DND-41 (cell line): Measurements from ENCODE around the gene SUPT3H.
"Not testable (repeated sequence)": the region's sequence is repeated elsewhere in the genome, so short reads cannot be mapped to it uniquely, and the experiment has no call there.

Experiments
- ATAC-seq: fragments of 200-7000 bp; cut with Tn5 transposase; 3 replicates; pipeline ENCODE4 v1.9.1; 2021; ENCODE audit warnings: low read depth; ENCODE audit not compliant: insufficient read depth
- DNase-seq: peaks from one replicate; pipeline ENCODE4 v3.0.0-alpha.2; 2020
- H2AFZ ChIP-seq: 2 replicates; pipeline ENCODE4 v1.6.0; 2012; ENCODE audit warnings: low read depth, low read length
- H3K27ac ChIP-seq: 2 replicates; pipeline ENCODE4 v1.5.1; 2012; ENCODE audit warnings: low read length, inconsistent platforms
- H3K27me3 ChIP-seq: fragments of 200-600 bp; sonication (generic); 2 replicates; pipeline ENCODE4 v1.6.0; 2012; ENCODE audit warnings: low read length, mild to moderate bottlenecking, inconsistent platforms; ENCODE audit not compliant: insufficient read depth, poor library complexity
- H3K36me3 ChIP-seq: 2 replicates; pipeline ENCODE4 v1.5.1; 2012; ENCODE audit warnings: low read length, inconsistent platforms; ENCODE audit not compliant: insufficient read depth
- H3K4me1 ChIP-seq: 2 replicates; pipeline ENCODE4 v1.5.1; 2012; ENCODE audit warnings: mild to moderate bottlenecking, low read length; ENCODE audit not compliant: insufficient read depth
- H3K4me2 ChIP-seq: 2 replicates; pipeline ENCODE4 v1.6.0; 2012; ENCODE audit warnings: mild to moderate bottlenecking, moderate library complexity, low read length, inconsistent platforms; ENCODE audit not compliant: insufficient read depth
- H3K4me3 ChIP-seq, 2 experiments: fragments of 200-600 bp in 1 of 2; shearing (Covaris generic) in 1 of 2; 2 replicates each; pipeline ENCODE4 v1.5.1; 2012 to 2016; ENCODE audit warnings: inconsistent platforms in 2 of 2, low read length in 2 of 2, mild to moderate bottlenecking in 2 of 2, low read depth in 1 of 2, moderate library complexity in 1 of 2
- H3K79me2 ChIP-seq: 2 replicates; pipeline ENCODE4 v1.6.0; 2012; ENCODE audit warnings: low read length, inconsistent platforms; ENCODE audit not compliant: insufficient read depth
- H3K9ac ChIP-seq: 2 replicates; pipeline ENCODE4 v1.6.0; 2012; ENCODE audit warnings: low read depth, mild to moderate bottlenecking, inconsistent platforms, low read length, moderate library complexity
- H3K9me3 ChIP-seq: 2 replicates; pipeline ENCODE4 v1.5.1; 2012; ENCODE audit warnings: low read length, moderate library complexity, mild to moderate bottlenecking, inconsistent platforms; ENCODE audit not compliant: insufficient read depth, severe bottlenecking
- H4K20me1 ChIP-seq: 2 replicates; pipeline ENCODE4 v1.6.0; 2012; ENCODE audit warnings: low read length; ENCODE audit not compliant: insufficient read depth
- CTCF ChIP-seq: IDR thresholded peaks from 2 replicates; pipeline ENCODE4 v1.5.1; 2012; ENCODE audit warnings: borderline replicate concordance, low read length, moderate library complexity, mild to moderate bottlenecking; ENCODE audit not compliant: poor library complexity, severe bottlenecking; ENCODE audit errors: extremely low read depth
- EZH2 ChIP-seq: IDR thresholded peaks from 3 replicates; pipeline ENCODE4 v1.6.1; 2012; ENCODE audit warnings: borderline replicate concordance, low read depth, mild to moderate bottlenecking, moderate library complexity, low read length, inconsistent platforms; ENCODE audit not compliant: severe bottlenecking

Gene SUPT3H

DNA sequence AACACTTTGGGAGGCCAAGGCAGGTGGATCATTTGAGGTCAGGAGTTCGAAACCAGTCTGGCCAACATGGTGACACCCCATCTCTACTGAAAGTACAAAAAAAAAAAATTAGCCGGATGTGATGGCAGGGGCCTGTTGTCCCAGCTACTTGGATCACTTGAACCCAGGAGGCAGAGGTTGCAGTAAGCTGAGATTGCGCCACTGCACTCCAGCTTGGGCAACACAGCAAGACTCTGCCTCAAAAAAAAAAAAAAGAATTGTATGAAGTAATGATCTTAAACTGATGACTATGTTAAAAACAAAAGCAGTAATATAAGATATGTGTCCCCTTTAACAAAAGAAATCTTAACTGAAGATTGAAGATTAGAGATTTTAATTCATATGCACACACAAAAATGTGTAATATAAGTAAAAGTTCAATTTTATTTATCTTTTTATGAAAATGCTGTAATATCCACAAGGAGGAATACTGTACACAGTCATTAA lies 78.6 kb downstream of the SUPT3H start:
- TF ChIP-seq EZH2 (no peak), CTCF (no peak)
- H3K27me3 ChIP-seq = no peaks in the 10 kb centered on the region
- H4K20me1 ChIP-seq = no peaks in the 10 kb centered on the region
- H3K4me1 ChIP-seq = peaks cover 20% of the 10 kb centered on the region
- H3K36me3 ChIP-seq = no peaks in the 10 kb centered on the region
- no peak for DNase-seq
- H3K79me2 ChIP-seq = no peaks in the 10 kb centered on the region
- no peak overlapping the region for H3K4me2 ChIP-seq
- no peaks in the 10 kb centered on the region for H3K9me3 ChIP-seq
- H2AFZ ChIP-seq = no peak overlapping the region
- no peak overlapping the region for H3K4me3 ChIP-seq
- no peak for ATAC-seq
- H3K9ac ChIP-seq = no peak overlapping the region
- H3K27ac ChIP-seq = no peak overlapping the region

- peaks cover 3% of the 10 kb centered on the region for H3K9me3 ChIP-seq
- no peaks in the 10 kb centered on the region for H3K36me3 ChIP-seq
- TF ChIP-seq CTCF = no peak
- H3K9ac ChIP-seq = no peak overlapping the region
- no peak for ATAC-seq
- DNase-seq = no peak
- H3K4me3 ChIP-seq = no peak overlapping the region
- H3K79me2 ChIP-seq = no peaks in the 10 kb centered on the region
- no peak overlapping the region for H3K27ac ChIP-seq
- no peaks in the 10 kb centered on the region for H4K20me1 ChIP-seq
- no peak overlapping the region for H3K4me2 ChIP-seq
- no peak overlapping the region for H2AFZ ChIP-seq
- peaks cover 25% of the 10 kb centered on the region for H3K4me1 ChIP-seq
- no peaks in the 10 kb centered on the region for H3K27me3 ChIP-seq
Observed at GRCh38 chr6:45297320-45297719, 80.4 kb downstream of the SUPT3H start.

GRCh38 chr6:45294065-45294701 lies 83.6 kb downstream of the SUPT3H start:
- DNase-seq, H3K27me3 ChIP-seq: not testable (repeated sequence)
- H3K4me1 ChIP-seq = peaks cover 31% of the 10 kb centered on the region

DNA sequence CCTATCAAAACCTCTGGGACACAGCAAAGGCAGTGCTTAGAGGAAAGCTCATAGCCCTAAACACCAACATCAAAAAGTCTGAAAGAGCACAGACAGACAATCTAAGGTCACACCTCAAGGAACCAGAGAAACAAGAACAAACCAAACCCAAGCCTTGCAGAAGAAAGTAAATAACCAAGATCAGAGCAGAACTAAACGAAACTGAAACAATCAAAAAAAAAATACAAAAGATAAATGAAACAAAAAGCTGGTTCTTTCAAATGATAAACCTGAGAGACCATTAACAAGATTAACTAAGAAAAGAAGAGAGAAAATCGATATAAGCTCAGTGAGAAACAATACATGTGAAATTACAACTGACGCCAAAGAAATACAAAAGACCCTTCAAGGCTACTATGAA lies 84.4 kb downstream of the SUPT3H start:
- Histone ChIP-seq H3K36me3 (no peaks in the 10 kb centered on the region), H4K20me1 (no peaks in the 10 kb centered on the region), H3K27me3 (no peaks in the 10 kb centered on the region), H3K27ac (peak overlapping the region; percentile 2; the same call in 1 of the 2 replicates), H3K79me2 (peaks cover 7% of the 10 kb centered on the region; the same call in 1 of the 2 replicates), H2AFZ (no peak overlapping the region), H3K9me3 (peaks cover 3% of the 10 kb centered on the region), H3K4me1 (peaks cover 31% of the 10 kb centered on the region), H3K4me3 (no peak overlapping the region), H3K4me2 (no peak overlapping the region), H3K9ac (no peak overlapping the region)
- DNase-seq (no peak), ATAC-seq (no peak)
- TF ChIP-seq CTCF (no peak), EZH2 (no peak)

More at GRCh38 chr6:45294065-45294701, 83.6 kb downstream of the SUPT3H start:
- not testable (repeated sequence) for H3K36me3 ChIP-seq, H3K79me2 ChIP-seq, H3K9ac ChIP-seq, H3K9me3 ChIP-seq, H3K4me3 ChIP-seq, H4K20me1 ChIP-seq, H2AFZ ChIP-seq
- ATAC-seq = peak; percentile 49; the same call in 1 of the 3 replicates
- peak overlapping the region; percentile 11 for H3K27ac ChIP-seq
- peak overlapping the region; percentile 41 for H3K4me2 ChIP-seq
